IPS-20b (cell line): Measurements from ENCODE around the gene KMT2D.

Experiments
- H3K27ac ChIP-seq: one replicate; pipeline ENCODE4 v1.5.1; 2013; ENCODE audit warnings: low read length
- H3K27me3 ChIP-seq: 2 replicates; pipeline ENCODE4 v1.6.1; 2013; ENCODE audit warnings: mild to moderate bottlenecking, low read length, inconsistent platforms; ENCODE audit not compliant: insufficient read depth
- H3K36me3 ChIP-seq: 2 replicates; pipeline ENCODE4 v1.6.1; 2013; ENCODE audit warnings: low read depth, mild to moderate bottlenecking, inconsistent platforms, low read length, moderate library complexity; ENCODE audit not compliant: insufficient read depth
- H3K4me1 ChIP-seq: 2 replicates; pipeline ENCODE4 v1.6.1; 2013; ENCODE audit warnings: mild to moderate bottlenecking, control low read depth, inconsistent platforms, low read length, moderate library complexity; ENCODE audit not compliant: insufficient read depth
- H3K4me3 ChIP-seq: 2 replicates; pipeline ENCODE4 v1.5.1; 2013; ENCODE audit warnings: mild to moderate bottlenecking, low read length, inconsistent platforms
- H3K9ac ChIP-seq: 2 replicates; pipeline ENCODE4 v1.6.1; 2013; ENCODE audit warnings: low read depth, mild to moderate bottlenecking, inconsistent platforms, low read length, moderate library complexity
- H3K9me3 ChIP-seq: 2 replicates; pipeline ENCODE4 v1.6.1; 2013; ENCODE audit warnings: mild to moderate bottlenecking, low read depth, low read length, inconsistent platforms; ENCODE audit not compliant: insufficient read depth

The KMT2D gene

DNA sequence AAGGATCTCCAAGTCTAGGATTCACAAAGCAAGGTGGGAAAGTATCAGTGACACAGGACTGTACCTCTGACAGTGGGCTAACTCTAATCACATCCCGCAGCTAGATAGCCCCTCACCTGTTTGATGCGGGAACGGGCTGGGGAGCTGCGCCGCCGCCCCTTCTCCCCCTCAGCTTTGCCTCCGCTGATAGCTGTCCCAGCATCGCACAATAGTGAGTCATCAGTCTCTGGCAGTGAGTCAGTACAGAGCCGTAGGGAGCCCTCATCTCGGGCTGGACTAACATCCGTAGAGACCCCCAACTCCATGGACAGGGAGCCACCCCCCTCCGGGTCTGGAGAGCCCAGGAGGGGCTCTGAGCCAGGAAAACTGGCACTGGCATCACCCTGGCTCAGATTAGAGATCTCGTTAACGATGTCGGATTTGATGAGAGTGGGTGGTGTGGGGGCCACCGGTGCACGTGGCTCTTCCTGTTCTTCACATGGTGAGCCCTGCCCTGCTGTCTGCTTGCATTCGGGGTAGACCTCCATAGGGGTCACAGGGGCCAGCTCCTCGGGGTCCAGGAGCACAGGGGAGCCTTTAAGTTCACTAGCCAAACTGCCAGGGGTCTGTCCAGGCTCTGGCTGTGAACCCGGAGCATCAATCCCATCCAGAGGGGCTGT is 10.9 kb downstream of the KMT2D start:
- H3K27me3 ChIP-seq: no peaks in the 10 kb centered on the region
- H3K27ac ChIP-seq: no peak overlapping the region
- no peak overlapping the region for H3K4me3 ChIP-seq
- H3K4me1 ChIP-seq: no peaks in the 10 kb centered on the region
- no peak overlapping the region for H3K9ac ChIP-seq
- H3K36me3 ChIP-seq: peaks cover 100% of the 10 kb centered on the region
- no peaks in the 10 kb centered on the region for H3K9me3 ChIP-seq

DNA sequence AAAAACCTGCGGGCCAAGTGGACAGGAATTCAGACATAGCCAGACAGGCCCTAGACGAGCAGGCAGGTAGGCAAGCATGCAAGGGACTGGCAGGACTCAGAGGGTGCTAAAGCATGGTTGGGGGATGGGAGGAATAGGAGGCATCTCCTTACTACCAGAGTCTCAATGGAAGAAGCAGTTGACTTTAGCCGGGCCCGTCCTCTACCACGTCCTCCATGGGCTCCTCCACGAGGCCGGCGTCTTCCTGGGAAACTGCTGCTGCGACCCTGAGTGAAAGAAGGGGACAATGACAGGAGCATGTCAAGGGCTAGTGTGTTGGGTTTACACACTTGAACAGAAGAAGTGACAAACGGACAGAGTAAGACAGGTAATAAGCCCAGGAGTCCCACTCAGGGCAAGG is 11.6 kb downstream of the KMT2D start:
- Histone ChIP-seq H3K4me3 (no peak overlapping the region), H3K9ac (no peak overlapping the region), H3K27me3 (no peaks in the 10 kb centered on the region), H3K9me3 (no peaks in the 10 kb centered on the region), H3K36me3 (peaks cover 100% of the 10 kb centered on the region), H3K27ac (no peak overlapping the region), H3K4me1 (no peaks in the 10 kb centered on the region)

DNA sequence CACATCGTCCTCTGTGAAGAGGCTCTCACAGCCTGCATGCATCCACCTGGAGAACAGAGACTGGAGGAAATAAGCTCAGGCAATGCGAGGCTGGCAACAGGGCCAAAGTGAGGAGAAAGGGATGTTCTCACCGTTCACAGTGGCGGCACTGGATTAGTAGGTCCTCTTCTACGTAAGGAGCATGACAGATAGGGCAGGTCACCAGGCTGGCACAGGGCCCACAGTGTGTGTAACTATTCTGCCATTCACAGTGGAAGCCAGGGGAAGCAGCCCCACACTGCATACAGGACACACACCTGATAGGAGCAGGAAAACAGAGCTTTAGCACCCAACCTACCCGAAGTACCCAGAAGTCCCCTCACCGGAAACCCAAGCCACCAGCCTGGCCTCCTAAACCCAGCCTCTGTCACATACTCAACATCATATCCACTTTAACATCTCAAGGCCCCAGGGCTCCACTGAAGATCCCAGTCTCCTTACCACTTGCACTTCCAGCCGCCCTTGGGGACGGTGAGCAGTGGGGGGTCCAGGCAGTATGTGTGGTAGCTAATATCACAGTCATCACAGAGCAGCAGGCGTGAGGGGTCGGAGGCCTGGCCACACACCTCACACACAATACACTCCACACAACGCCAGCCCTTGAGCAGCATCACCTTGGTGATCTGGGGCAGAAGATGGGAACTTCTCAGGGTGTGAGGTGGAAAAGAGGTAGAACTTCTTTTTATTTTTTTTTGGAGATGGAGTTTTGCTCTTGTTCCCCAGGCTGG is 14.3 kb downstream of the KMT2D start:
- H3K27me3 ChIP-seq: no peaks in the 10 kb centered on the region
- no peak overlapping the region for H3K27ac ChIP-seq
- H3K4me1 ChIP-seq: no peaks in the 10 kb centered on the region
- no peaks in the 10 kb centered on the region for H3K9me3 ChIP-seq
- no peak overlapping the region for H3K4me3 ChIP-seq
- peaks cover 100% of the 10 kb centered on the region for H3K36me3 ChIP-seq
- H3K9ac ChIP-seq: no peak overlapping the region

DNA sequence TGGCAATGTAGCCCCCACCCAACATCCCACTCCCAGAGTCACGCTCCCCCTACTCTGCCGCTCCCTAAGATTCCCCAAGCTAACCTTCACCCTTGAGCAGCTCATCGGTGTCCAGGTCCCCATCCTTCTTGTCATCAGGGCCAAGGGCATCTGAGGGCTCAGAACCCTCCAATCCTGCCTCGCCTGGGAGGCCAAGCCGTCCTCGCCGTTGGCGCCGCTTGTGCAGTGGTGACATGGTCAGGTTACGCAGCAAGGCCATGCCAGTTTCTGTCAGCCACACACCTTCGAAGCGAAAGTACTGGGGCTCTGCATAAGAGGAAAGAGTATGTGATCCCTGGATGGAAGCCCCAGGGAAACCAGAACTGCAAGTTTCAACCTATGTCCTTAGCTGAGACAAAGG is 15.9 kb downstream of the KMT2D start:
- no peaks in the 10 kb centered on the region for H3K9me3 ChIP-seq
- H3K9ac ChIP-seq: no peak overlapping the region
- H3K27me3 ChIP-seq: no peaks in the 10 kb centered on the region
- no peak overlapping the region for H3K27ac ChIP-seq
- no peaks in the 10 kb centered on the region for H3K4me1 ChIP-seq
- no peak overlapping the region for H3K4me3 ChIP-seq
- peaks cover 99% of the 10 kb centered on the region for H3K36me3 ChIP-seq

DNA sequence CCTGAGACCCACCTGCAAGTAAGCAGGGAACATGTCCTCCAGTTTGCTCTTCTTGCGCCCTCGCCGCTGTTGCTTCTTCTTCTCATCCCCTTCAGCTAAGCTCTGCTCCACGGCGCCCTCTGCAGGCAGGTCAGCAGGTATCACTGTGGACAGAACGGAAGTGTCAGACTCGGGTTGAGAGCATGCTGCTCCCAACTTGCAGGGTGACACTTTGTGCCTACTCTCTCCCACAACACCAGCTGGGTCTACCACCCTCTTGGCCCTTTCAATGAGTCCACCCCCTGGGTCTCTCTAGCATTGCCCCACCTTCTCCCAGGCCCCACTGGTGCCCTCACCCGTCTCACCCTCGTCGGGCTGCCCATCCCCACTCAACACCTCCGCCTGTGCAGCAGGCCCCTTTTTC is 16.7 kb downstream of the KMT2D start:
- Histone ChIP-seq H3K36me3 (peaks cover 99% of the 10 kb centered on the region), H3K27ac (no peak overlapping the region), H3K4me1 (no peaks in the 10 kb centered on the region), H3K4me3 (no peak overlapping the region), H3K9ac (no peak overlapping the region), H3K27me3 (no peaks in the 10 kb centered on the region), H3K9me3 (no peaks in the 10 kb centered on the region)

DNA sequence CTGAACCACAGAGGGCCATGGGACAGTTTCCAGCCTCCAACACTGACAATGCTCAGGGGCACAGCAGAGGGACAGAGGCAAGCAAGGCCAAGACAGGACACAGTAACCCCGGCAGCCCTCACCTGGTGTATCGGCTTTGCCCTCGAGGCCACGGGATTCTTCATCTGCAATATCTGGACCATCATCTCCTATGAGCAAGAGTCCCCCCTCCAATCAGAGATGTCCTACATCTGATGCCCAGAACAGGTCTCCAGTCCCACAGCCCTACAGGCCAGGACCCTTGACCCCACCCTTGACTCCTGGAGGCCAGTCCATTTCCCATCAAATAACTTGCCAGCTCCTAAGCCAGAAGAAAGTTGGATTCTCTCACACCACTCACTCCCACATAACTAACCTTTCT is 17.4 kb downstream of the KMT2D start:
- Histone ChIP-seq H3K27me3 (no peaks in the 10 kb centered on the region), H3K36me3 (peaks cover 99% of the 10 kb centered on the region), H3K4me3 (no peak overlapping the region), H3K9ac (no peak overlapping the region), H3K4me1 (no peaks in the 10 kb centered on the region), H3K27ac (no peak overlapping the region), H3K9me3 (no peaks in the 10 kb centered on the region)

DNA sequence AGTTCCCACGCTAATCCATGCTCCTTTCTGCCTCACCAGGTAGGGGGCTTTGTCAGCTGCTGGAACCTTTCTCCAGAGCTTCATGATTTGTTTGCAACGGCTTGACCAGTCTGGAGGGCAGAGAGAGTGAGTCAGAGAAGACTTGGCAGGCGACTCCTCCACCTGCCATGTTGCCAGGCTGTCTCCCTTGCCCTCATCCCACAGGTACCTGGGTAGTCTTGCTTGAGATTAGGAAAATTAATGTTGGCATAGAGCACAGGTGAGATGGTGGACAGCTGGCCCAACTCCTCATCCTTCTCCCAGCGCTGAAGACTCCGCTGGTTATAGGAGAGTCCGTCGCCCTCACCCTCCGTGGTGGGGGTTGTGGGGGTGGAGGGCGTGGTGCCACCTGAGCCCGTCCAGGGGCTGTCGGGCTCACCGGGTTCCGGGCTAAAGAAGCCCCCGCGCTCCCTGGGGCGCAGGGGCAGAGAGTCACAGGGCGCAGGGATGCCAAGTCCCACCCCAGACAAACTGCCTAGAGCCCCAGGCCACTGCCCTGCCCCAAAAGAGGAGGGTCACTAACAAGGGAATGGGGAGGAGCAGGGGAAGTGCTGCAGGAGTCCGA is 18.6 kb downstream of the KMT2D start:
- no peaks in the 10 kb centered on the region for H3K27me3 ChIP-seq
- H3K9ac ChIP-seq: no peak overlapping the region
- H3K27ac ChIP-seq: no peak overlapping the region
- no peak overlapping the region for H3K4me3 ChIP-seq
- H3K4me1 ChIP-seq: no peaks in the 10 kb centered on the region
- peaks cover 99% of the 10 kb centered on the region for H3K36me3 ChIP-seq
- no peaks in the 10 kb centered on the region for H3K9me3 ChIP-seq

DNA sequence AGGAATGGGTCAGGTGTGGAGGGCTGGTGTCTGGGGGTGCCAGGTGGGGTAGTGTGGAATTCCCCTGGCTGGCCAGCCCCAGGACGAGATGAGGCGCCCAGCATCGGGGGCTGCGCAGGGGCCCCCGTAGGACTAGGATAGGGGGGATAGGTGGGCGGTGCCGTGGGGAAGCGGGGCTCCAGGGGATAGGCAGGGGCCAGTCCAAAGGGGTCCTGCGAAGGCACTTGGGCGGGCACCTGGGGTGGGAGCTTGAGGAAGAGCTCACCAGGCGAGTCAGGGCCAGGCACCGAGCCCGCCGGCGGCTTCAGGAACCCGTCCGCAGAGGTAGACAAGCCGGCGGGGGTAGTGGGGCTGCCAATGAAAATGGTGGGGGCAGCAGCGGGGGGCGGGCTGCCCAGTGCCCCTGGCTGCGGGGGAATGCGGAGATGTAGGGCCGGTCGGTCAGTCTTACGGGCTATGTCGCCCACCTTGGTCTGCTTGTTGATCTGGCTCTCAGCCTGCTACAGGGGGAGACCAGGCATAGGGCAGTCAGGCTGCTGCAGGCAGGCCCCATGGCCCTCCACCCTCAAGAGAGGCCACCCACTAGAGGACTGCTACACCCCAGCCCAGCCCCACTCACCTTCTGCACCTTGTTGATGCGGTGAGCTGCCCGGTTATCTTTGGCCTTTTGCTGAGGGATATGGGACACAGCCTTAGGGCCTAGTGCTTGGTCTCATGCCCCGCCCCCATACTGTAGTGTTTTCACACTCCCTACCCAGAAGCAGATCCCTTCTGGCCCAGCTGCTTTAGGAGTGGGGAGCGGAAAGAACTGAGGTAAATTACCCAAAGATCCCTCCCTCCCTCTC is 19.3 kb downstream of the KMT2D start:
- Histone ChIP-seq H3K27ac (no peak overlapping the region), H3K4me3 (no peak overlapping the region), H3K27me3 (no peaks in the 10 kb centered on the region), H3K4me1 (no peaks in the 10 kb centered on the region), H3K36me3 (peaks cover 98% of the 10 kb centered on the region), H3K9ac (no peak overlapping the region), H3K9me3 (no peaks in the 10 kb centered on the region)

DNA sequence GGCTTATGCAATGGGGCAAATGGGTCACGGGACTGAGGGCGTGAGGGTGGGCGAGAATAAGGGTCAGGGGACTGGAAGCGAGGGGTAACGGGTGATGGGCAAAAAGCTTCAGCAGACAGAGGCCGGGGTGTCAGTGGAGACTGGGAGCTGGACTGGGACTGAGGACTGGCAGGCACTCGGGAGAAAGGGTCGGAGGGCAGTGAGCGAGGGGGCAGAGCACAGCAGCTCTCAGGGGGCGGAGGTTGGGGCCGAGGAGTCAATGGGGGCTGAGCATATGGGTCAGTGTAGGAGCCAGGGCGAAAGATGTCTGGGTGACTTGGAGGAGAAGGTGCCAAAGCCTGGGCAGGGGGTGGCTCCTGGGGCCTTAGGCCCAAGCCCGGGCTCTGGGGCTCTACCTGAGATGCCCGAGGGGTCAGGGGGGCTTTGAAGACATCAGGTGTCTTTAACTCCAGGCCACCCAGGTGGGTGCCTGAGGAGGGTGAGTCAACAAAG is 20.2 kb downstream of the KMT2D start:
- Histone ChIP-seq H3K36me3 (peaks cover 98% of the 10 kb centered on the region), H3K9ac (no peak overlapping the region), H3K27ac (no peak overlapping the region), H3K4me1 (no peaks in the 10 kb centered on the region), H3K27me3 (no peaks in the 10 kb centered on the region), H3K4me3 (no peak overlapping the region), H3K9me3 (no peaks in the 10 kb centered on the region)

DNA sequence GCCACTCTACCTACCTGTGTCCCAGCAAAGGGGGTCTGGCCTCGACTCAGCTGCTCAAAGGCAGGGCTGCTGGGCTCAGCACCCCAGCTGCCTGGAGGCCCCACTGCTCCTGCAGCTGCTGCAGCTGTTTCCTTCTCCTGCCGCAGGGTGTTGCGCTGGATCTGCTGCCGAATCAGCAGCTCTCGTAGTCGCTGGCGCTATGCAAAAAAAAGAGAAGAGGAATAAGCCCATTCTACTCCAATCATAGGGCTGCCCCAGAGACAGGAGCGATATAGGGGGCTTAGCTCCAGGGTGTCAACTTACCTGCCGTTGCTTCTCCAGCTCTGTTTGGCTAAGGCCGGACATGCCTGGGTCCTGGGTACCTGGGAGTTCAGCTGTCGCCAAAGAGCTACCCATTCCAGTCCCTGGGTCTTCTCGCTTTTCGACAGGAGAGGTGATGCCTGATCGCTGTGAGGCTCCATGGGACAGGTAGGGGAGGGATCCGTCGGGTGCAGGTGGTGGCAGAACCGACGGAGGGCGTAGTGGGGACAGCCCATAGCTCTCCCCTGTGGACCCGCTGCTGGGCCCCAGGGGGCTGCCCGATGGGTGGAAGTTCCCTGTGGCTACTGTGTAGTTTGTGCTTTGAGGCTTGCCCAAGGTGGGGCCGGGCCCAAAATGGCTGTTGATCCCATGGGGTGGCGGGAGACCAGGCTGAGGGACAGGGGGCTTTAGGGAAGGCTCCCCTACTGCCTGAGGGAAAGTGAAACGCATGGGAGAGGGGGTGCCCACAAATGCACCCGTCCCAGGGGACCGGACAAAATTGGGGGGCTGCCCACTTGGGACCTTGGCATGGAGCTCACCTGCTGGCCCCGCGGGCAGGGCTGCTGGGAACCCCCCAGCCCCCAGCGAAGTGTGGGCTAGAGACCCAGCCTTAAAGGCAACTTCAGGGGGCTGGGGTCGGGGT is 20.9 kb downstream of the KMT2D start:
- Histone ChIP-seq H3K36me3 (peaks cover 98% of the 10 kb centered on the region), H3K27me3 (no peaks in the 10 kb centered on the region), H3K27ac (no peak overlapping the region), H3K9ac (no peak overlapping the region), H3K9me3 (no peaks in the 10 kb centered on the region), H3K4me1 (no peaks in the 10 kb centered on the region), H3K4me3 (no peak overlapping the region)
